LoVo (cell line): ENCODE measurements around the gene PCDHB2.
"Not testable (repeated sequence)": the region's sequence is repeated elsewhere in the genome, so short reads cannot be mapped to it uniquely, and the experiment has no call there.

Experiments used
- DNase-seq: peaks from one replicate; pipeline ENCODE4 v3.0.0-alpha.2; 2016; ENCODE audit warnings: low spot score

The PCDHB2 gene

GRCh38 chr5:141135718-141136266 lies 41.4 kb downstream of the PCDHB2 start:
- DNase-seq, result no peak

DNA sequence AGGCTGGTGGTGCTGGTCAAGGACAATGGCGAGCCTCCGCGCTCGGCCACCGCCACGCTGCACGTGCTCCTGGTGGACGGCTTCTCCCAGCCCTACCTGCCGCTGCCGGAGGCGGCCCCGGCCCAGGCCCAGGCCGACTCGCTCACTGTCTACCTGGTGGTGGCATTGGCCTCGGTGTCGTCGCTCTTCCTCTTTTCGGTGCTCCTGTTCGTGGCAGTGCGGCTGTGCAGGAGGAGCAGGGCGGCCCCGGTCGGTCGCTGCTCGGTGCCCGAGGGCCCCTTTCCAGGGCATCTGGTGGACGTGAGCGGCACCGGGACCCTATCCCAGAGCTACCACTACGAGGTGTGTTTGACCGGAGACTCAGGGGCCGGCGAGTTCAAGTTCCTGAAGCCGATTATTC lies 42.9 kb downstream of the PCDHB2 start:
- DNase-seq, result not testable (repeated sequence)
